HL-60 (cell line): ENCODE results near the gene SLC25A20.

Source experiments
- CTCF ChIP-seq: IDR thresholded peaks from one replicate; pipeline ENCODE4 v1.5.1; 2011; ENCODE audit warnings: low read length, control low read depth, inconsistent platforms; ENCODE audit not compliant: insufficient read depth
- POLR2AphosphoS5 ChIP-seq: IDR thresholded peaks from 2 replicates; pipeline ENCODE4 v1.6.1; 2012; ENCODE audit warnings: low read depth
- REST ChIP-seq: IDR thresholded peaks from 2 replicates; pipeline ENCODE4 v1.6.1; 2012; ENCODE audit warnings: low read depth; ENCODE audit not compliant: insufficient replicate concordance
- SPI1 ChIP-seq: IDR thresholded peaks from 2 replicates; pipeline ENCODE4 v1.6.1; 2012; ENCODE audit warnings: low read depth, mild to moderate bottlenecking, borderline replicate concordance

GRCh38 chr3:48918388-48919214 is 19.9 kb upstream of the SLC25A20 start, which contains the start of gene ARIH2:
- TF ChIP-seq CTCF = no peak
- no peak for TF ChIP-seq REST
- TF ChIP-seq POLR2AphosphoS5 = peak; percentile 75; the same call in 1 of the 2 replicates
- TF ChIP-seq SPI1 = no peak
